ENCODE measurements around the gene ITGA7.

ITGA7 gene

GRCh38 chr12:55636853-55637252, 70.9 kb downstream of the ITGA7 start, which contains the start of gene OR10P1:
Gene OR10P1, plus strand, starts transcription at chr12:55636892. Its CDS starts 0 bp downstream, at chr12:55636892.
- H3K27ac ChIP-seq (ENCODE audit: low read depth, low read length) = no peak within 1 kb of the TSS
- H3K27me3 ChIP-seq (ENCODE audit: control insufficient read depth, low read length) = no peaks in the 10 kb centered on the region
- no peaks in the 10 kb centered on the region for H3K9me3 ChIP-seq (ENCODE audit: control insufficient read depth, insufficient read depth, low read length)
- H3K79me2 ChIP-seq (ENCODE audit: control insufficient read depth, low read length) = no peaks in the 10 kb centered on the region
- H4K20me1 ChIP-seq (ENCODE audit: control insufficient read depth, insufficient read depth, low read depth, low read length) = no peaks in the 10 kb centered on the region
- no peak within 1 kb of the TSS for H3K4me3 ChIP-seq (ENCODE audit: low read length)
- H3K9me2 ChIP-seq (replicated peaks; ENCODE audit: control insufficient read depth, low read length) = no peaks in the 10 kb centered on the region
- no peak for TF ChIP-seq EZH2phosphoT487 (IDR thresholded peaks at IDR 0.05; ENCODE audit: borderline replicate concordance, low read length)
- no peak for TF ChIP-seq CTCF (IDR thresholded peaks at IDR 0.05; ENCODE audit: low read depth, low read length, poor library complexity, severe bottlenecking)
- H3F3A ChIP-seq (ENCODE audit: control insufficient read depth, insufficient read depth) = no peaks in the 10 kb centered on the region
- no peak within 1 kb of the TSS for H3K4me2 ChIP-seq (ENCODE audit: low read length)
- H3K4me1 ChIP-seq (ENCODE audit: control insufficient read depth, low read length) = peaks cover 8% of the 10 kb centered on the region
- H3K36me3 ChIP-seq (ENCODE audit: control insufficient read depth, low read length) = no peaks in the 10 kb centered on the region

GRCh38 chr12:55636116-55636655, 71.5 kb downstream of the ITGA7 start:
- no peaks in the 10 kb centered on the region for H3K79me2 ChIP-seq (ENCODE audit: control insufficient read depth, low read length)
- TF ChIP-seq EZH2phosphoT487 (IDR thresholded peaks at IDR 0.05; ENCODE audit: borderline replicate concordance, low read length) = no peak
- no peak for TF ChIP-seq CTCF (IDR thresholded peaks at IDR 0.05; ENCODE audit: low read depth, low read length, poor library complexity, severe bottlenecking)
- no peaks in the 10 kb centered on the region for H3F3A ChIP-seq (ENCODE audit: control insufficient read depth, insufficient read depth)
- H3K27ac ChIP-seq (ENCODE audit: low read depth, low read length) = no peak overlapping the region
- H3K9me3 ChIP-seq (ENCODE audit: control insufficient read depth, insufficient read depth, low read length) = no peaks in the 10 kb centered on the region
- no peaks in the 10 kb centered on the region for H4K20me1 ChIP-seq (ENCODE audit: control insufficient read depth, insufficient read depth, low read depth, low read length)
- no peaks in the 10 kb centered on the region for H3K36me3 ChIP-seq (ENCODE audit: control insufficient read depth, low read length)
- H3K27me3 ChIP-seq (ENCODE audit: control insufficient read depth, low read length) = no peaks in the 10 kb centered on the region
- no peak overlapping the region for H3K4me2 ChIP-seq (ENCODE audit: low read length)
- no peaks in the 10 kb centered on the region for H3K9me2 ChIP-seq (replicated peaks; ENCODE audit: control insufficient read depth, low read length)
- H3K4me3 ChIP-seq (ENCODE audit: low read length) = no peak overlapping the region
- H3K4me1 ChIP-seq (ENCODE audit: control insufficient read depth, low read length) = peaks cover 1% of the 10 kb centered on the region
